HEK293T (cell line): ENCODE results near the gene SPTLC3.

Source experiments
- BHLHE40 ChIP-seq: fragments of 450-650 bp; IDR thresholded peaks from 2 replicates; pipeline ENCODE4 v1.6.1; 2016; ENCODE audit warnings: mild to moderate bottlenecking, moderate library complexity, borderline replicate concordance
- ELF4 ChIP-seq: fragments of 450-650 bp; IDR thresholded peaks from 2 replicates; pipeline ENCODE4 v1.6.1; 2017; ENCODE audit warnings: antibody characterized with exemption
- FOXA1 ChIP-seq: fragments of 450-650 bp; IDR thresholded peaks from 2 replicates; pipeline ENCODE4 v1.6.1; 2016; ENCODE audit warnings: mild to moderate bottlenecking
- FOXM1 ChIP-seq: fragments of 450-650 bp; IDR thresholded peaks from 2 replicates; pipeline ENCODE4 v1.6.1; 2017; ENCODE audit warnings: mild to moderate bottlenecking, borderline replicate concordance
- HDGF ChIP-seq: fragments of 450-650 bp; IDR thresholded peaks from 2 replicates; pipeline ENCODE4 v1.6.1; 2017; ENCODE audit warnings: antibody characterized with exemption, borderline replicate concordance
- LEF1 ChIP-seq: fragments of 450-650 bp; IDR thresholded peaks from 2 replicates; pipeline ENCODE4 v1.6.1; 2017; ENCODE audit warnings: mild to moderate bottlenecking, borderline replicate concordance
- NFRKB ChIP-seq: fragments of 450-650 bp; IDR thresholded peaks from 2 replicates; pipeline ENCODE4 v1.6.1; 2016; ENCODE audit warnings: mild to moderate bottlenecking, moderate library complexity
- SP1 ChIP-seq: fragments of 450-650 bp; IDR thresholded peaks from 2 replicates; pipeline ENCODE4 v1.6.1; 2017
- SUZ12 ChIP-seq: fragments of 450-650 bp; IDR thresholded peaks from 2 replicates; pipeline ENCODE4 v1.6.1; 2016; ENCODE audit warnings: mild to moderate bottlenecking

- TF ChIP-seq SP1 (no peak), BHLHE40 (no peak), FOXA1 (no peak), ELF4 (no peak), SUZ12 (no peak), NFRKB (no peak), FOXM1 (no peak), HDGF (no peak), LEF1 (no peak)
Measured at GRCh38 chr20:13102694-13103093, 93.9 kb downstream of the SPTLC3 start.
